Breast epithelium (tissue), 3 donors: ENCODE measurements around the gene HEATR3.

Source experiments
- POLR2A ChIP-seq: fragments of 450-650 bp; IDR thresholded peaks from one replicate; pipeline ENCODE4 v1.6.1; 2016; ENCODE audit warnings: antibody characterized with exemption, mild to moderate bottlenecking, moderate library complexity
- POLR2AphosphoS5 ChIP-seq, 3 donors: sonication (generic); formaldehyde crosslinking; IDR thresholded peaks; one replicate each; pipeline ENCODE4 v1.6.1; 2017; ENCODE audit warnings: antibody characterized with exemption in 3 of 3
- TF ChIP-seq, protein P1 (sequence below), 3 donors: fragments of 450-650 bp; IDR thresholded peaks; one replicate each; pipeline ENCODE4 v1.5.1; 2016 to 2017; ENCODE audit warnings: antibody characterized with exemption in 3 of 3, mild to moderate bottlenecking in 3 of 3, moderate library complexity in 3 of 3

DNA sequence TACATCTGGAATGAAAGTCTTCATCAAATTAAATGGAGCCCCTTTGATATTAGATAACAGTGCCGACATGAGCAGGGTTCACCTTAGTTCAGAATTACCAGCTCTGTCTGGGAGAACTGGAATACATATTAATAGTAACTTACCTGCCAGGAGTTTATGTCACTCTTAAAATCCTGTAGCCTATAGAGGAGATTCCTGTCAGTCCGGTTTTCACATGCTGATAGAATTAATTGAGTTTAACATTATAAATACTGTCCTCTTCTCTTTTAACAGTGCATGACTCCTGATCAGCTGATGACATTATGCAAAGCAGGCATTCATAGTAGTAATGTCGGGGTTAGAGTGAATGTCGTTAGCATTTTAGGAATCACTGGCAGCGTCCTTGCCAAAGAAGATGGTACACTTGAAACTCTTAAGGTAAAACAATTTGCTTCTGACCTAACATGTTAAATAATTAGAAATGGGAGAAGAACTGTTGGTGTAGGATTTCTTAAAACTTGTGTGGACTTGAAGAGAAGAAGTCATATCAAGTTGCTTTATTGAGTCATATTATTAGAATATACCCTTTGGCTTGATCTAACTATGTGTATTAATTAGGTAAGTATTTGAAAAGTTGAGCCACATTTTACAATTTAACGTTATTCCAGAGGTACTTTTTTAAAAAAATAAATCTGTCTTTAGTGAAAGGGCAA lies 34.3 kb downstream of the HEATR3 start:
- TF ChIP-seq, protein P1, sequence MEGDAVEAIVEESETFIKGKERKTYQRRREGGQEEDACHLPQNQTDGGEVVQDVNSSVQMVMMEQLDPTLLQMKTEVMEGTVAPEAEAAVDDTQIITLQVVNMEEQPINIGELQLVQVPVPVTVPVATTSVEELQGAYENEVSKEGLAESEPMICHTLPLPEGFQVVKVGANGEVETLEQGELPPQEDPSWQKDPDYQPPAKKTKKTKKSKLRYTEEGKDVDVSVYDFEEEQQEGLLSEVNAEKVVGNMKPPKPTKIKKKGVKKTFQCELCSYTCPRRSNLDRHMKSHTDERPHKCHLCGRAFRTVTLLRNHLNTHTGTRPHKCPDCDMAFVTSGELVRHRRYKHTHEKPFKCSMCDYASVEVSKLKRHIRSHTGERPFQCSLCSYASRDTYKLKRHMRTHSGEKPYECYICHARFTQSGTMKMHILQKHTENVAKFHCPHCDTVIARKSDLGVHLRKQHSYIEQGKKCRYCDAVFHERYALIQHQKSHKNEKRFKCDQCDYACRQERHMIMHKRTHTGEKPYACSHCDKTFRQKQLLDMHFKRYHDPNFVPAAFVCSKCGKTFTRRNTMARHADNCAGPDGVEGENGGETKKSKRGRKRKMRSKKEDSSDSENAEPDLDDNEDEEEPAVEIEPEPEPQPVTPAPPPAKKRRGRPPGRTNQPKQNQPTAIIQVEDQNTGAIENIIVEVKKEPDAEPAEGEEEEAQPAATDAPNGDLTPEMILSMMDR (IDR thresholded peaks at IDR 0.05), result no peak
- no peak for TF ChIP-seq POLR2A
- no peak for TF ChIP-seq POLR2AphosphoS5 (IDR thresholded peaks at IDR 0.05)
